ENCODE results near the gene PRKCH. TPM values are rescaled to one million over a fixed set of nuclear protein-coding genes. Genes with fewer than 3 reads are reported as not detected.
A peak's percentile ranks its signal among the peaks of the same experiment; 100 is the strongest.

PRKCH gene
- total RNA-seq, 2 experiments from 2014 or later, result 149 to 158 TPM

- CTCF ChIA-PET, result interaction anchor here (0.9 to 9.8 kb wide), 11 partner anchors 11 to 357 kb away, joined by 3 to 130 read pairs (median 8); no protein-coding TSS in a partner anchor
- H3K36me3 Mint-ChIP-seq (ENCODE audit: low read depth), result peaks cover 53% of the 10 kb centered on the region
- intact Hi-C loops (cut with micrococcal nuclease), result loop anchor here (1.0 kb wide), 5 partner anchors 8 to 357 kb away; no protein-coding TSS in a partner anchor
- DNase-seq, result no peak
- no peaks in the 10 kb centered on the region for H3K27me3 Mint-ChIP-seq (ENCODE audit: low read depth)
- no peaks in the 10 kb centered on the region for H3K9me3 Mint-ChIP-seq
- H3K4me1 Mint-ChIP-seq (ENCODE audit: low read depth), result peaks cover 88% of the 10 kb centered on the region
- peak overlapping the region; percentile 100 for H3K27ac Mint-ChIP-seq
- peak overlapping the region; percentile 77 for H3K4me3 Mint-ChIP-seq
These were observed 158.5 kb downstream of the PRKCH start for GRCh38 chr14:61479746-61480502.

GRCh38 chr14:61480704-61481285, 159.4 kb downstream of the PRKCH start:
- intact Hi-C loops (cut with micrococcal nuclease), result loop anchor here (1.0 kb wide), 4 partner anchors 8 to 140 kb away; no protein-coding TSS in a partner anchor
- CTCF ChIA-PET, result interaction anchor here (0.9 to 9.8 kb wide), 11 partner anchors 10 to 357 kb away, joined by 3 to 130 read pairs (median 8); no protein-coding TSS in a partner anchor
- H3K36me3 Mint-ChIP-seq (ENCODE audit: low read depth), result peaks cover 58% of the 10 kb centered on the region

DNA sequence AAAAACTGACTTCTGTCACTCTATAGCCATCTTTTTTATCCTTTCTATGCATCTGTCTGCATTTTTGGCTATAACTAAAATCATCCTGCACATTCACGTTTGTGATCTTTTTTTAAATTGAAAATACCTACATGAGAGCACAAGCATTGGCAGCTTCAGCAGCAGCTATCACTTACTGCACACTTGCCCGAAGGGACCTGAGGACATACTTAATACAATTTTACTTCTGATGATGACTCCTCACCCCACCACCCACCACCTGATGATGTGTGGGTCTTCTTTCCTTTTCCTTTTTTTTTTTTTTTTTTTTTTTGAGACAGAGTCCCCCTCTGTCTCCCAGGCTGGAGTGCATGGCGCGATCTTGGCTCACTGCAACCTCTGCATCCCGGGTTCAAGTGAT, 160.3 kb downstream of the PRKCH start:
- DNase-seq, result no peak
- H3K4me3 Mint-ChIP-seq, result no peak overlapping the region
- H3K4me1 Mint-ChIP-seq (ENCODE audit: low read depth), result peaks cover 89% of the 10 kb centered on the region
- peak overlapping the region; percentile 100 for H3K27ac Mint-ChIP-seq
- H3K9me3 Mint-ChIP-seq, result no peaks in the 10 kb centered on the region
- H3K36me3 Mint-ChIP-seq (ENCODE audit: low read depth), result peaks cover 58% of the 10 kb centered on the region
- intact Hi-C loops (cut with micrococcal nuclease), result no loop called here
- H3K27me3 Mint-ChIP-seq (ENCODE audit: low read depth), result no peaks in the 10 kb centered on the region
- CTCF ChIA-PET, result interaction anchor here (2.0 to 9.8 kb wide), 3 partner anchors 9 to 22 kb away, joined by 6 to 130 read pairs (median 9); no protein-coding TSS in a partner anchor

More at GRCh38 chr14:61480704-61481285, 159.4 kb downstream of the PRKCH start:
- Mint-ChIP-seq H3K27ac (peak overlapping the region; percentile 100), H3K4me1 (ENCODE audit: low read depth) (peaks cover 90% of the 10 kb centered on the region), H3K9me3 (no peaks in the 10 kb centered on the region), H3K4me3 (peak overlapping the region; percentile 30), H3K27me3 (ENCODE audit: low read depth) (no peaks in the 10 kb centered on the region)
- no peak for DNase-seq

- H3K27me3 Mint-ChIP-seq (ENCODE audit: low read depth), result no peaks in the 10 kb centered on the region
- CTCF ChIA-PET, result interaction anchor here (9.8 kb wide), 1 partner anchor 21 kb away, joined by 130 read pairs; no protein-coding TSS in a partner anchor
- DNase-seq, result no peak
- intact Hi-C loops (cut with micrococcal nuclease), result no loop called here
- H3K36me3 Mint-ChIP-seq (ENCODE audit: low read depth), result peaks cover 65% of the 10 kb centered on the region
- H3K9me3 Mint-ChIP-seq, result no peaks in the 10 kb centered on the region
- peaks cover 89% of the 10 kb centered on the region for H3K4me1 Mint-ChIP-seq (ENCODE audit: low read depth)
- H3K27ac Mint-ChIP-seq, result peak overlapping the region; percentile 100
- no peak overlapping the region for H3K4me3 Mint-ChIP-seq
These were observed 161.2 kb downstream of the PRKCH start for GRCh38 chr14:61482348-61483206.

- Mint-ChIP-seq H3K27me3 (ENCODE audit: low read depth) (no peaks in the 10 kb centered on the region), H3K27ac (peak overlapping the region; percentile 100), H3K4me3 (no peak overlapping the region), H3K9me3 (no peaks in the 10 kb centered on the region), H3K4me1 (ENCODE audit: low read depth) (peaks cover 83% of the 10 kb centered on the region), H3K36me3 (ENCODE audit: low read depth) (peaks cover 63% of the 10 kb centered on the region)
- intact Hi-C loops (cut with micrococcal nuclease), result no loop called here
- DNase-seq, result no peak
- CTCF ChIA-PET, result interaction anchor here (0.8 to 1.9 kb wide), 2 partner anchors 13 to 14 kb away, joined by 3 to 5 read pairs; no protein-coding TSS in a partner anchor
These were observed 162.1 kb downstream of the PRKCH start for GRCh38 chr14:61483476-61483875.

GRCh38 chr14:61484031-61484430, 162.7 kb downstream of the PRKCH start:
- Mint-ChIP-seq H3K4me3 (no peak overlapping the region), H3K36me3 (ENCODE audit: low read depth) (peaks cover 66% of the 10 kb centered on the region), H3K9me3 (no peaks in the 10 kb centered on the region), H3K4me1 (ENCODE audit: low read depth) (peaks cover 80% of the 10 kb centered on the region), H3K27me3 (ENCODE audit: low read depth) (no peaks in the 10 kb centered on the region), H3K27ac (peak overlapping the region; percentile 66)
- intact Hi-C loops (cut with micrococcal nuclease), result no loop called here
- CTCF ChIA-PET, result interaction anchor here (0.6 to 1.9 kb wide), 3 partner anchors 12 to 99 kb away, joined by 3 to 5 read pairs (median 3); no protein-coding TSS in a partner anchor
- DNase-seq, result no peak

DNA sequence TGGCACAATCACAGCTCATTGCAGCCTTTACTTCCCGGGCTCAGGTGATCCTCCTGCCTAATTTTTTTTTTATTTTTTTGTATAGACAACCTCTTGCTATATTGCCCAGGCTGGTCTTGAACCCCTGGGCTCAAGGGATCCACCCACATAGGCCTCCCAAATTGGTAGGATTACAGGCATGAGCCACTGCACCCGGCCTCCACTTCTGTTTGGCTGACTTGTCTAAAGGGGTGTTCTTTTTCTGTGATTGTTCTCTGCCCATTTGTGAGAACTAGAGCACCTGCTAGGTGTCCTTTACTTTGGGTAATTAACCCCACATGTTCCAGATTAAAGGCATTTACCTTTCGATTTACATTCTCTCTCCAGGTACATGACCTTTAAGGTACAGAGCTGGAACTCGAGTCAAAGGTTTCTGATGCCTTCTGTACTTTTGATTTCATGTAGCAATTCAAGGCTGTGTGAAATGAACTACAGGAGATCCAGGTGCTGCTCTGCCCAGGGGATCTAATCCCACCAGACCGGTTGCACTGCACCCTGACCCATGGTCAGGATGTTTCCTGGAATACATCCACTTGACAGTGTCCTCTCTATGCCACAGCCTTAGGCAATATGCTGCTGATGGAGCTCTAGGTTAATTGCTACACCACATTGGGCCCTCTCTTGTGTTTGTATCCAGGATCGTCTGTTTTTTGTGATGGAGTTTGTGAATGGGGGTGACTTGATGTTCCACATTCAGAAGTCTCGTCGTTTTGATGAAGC, 163.6 kb downstream of the PRKCH start:
- CTCF ChIA-PET, result interaction anchor here (0.6 to 1.9 kb wide), 3 partner anchors 11 to 100 kb away, joined by 3 to 5 read pairs (median 3); no protein-coding TSS in a partner anchor
- no peak for DNase-seq
- Mint-ChIP-seq H3K9me3 (no peaks in the 10 kb centered on the region), H3K4me1 (ENCODE audit: low read depth) (peaks cover 70% of the 10 kb centered on the region), H3K4me3 (no peak overlapping the region), H3K36me3 (ENCODE audit: low read depth) (peaks cover 68% of the 10 kb centered on the region), H3K27ac (peak overlapping the region; percentile 66), H3K27me3 (ENCODE audit: low read depth) (no peaks in the 10 kb centered on the region)
- intact Hi-C loops (cut with micrococcal nuclease), result no loop called here

DNA sequence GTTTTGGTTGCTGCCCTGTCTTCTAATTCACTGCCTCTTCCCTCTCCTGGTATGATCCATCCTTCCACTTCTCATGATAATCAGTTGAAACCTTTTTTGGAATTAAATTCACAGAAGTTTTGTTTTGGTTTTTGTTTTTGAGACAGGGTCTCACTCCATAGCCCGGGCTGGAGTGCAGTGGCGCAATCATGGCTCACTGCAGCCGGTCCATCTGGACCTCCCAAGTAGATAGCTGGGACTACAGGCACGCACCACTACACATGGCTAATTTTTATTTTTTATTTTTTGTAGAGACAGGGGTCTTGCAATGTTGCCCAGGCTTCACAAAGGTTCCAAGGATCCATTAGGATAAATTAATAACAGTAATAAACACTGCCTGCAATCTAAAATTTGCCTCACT, 164.3 kb downstream of the PRKCH start:
- no peaks in the 10 kb centered on the region for H3K27me3 Mint-ChIP-seq (ENCODE audit: low read depth)
- DNase-seq, result no peak
- H3K9me3 Mint-ChIP-seq, result no peaks in the 10 kb centered on the region
- intact Hi-C loops (cut with micrococcal nuclease), result no loop called here
- H3K4me1 Mint-ChIP-seq (ENCODE audit: low read depth), result peaks cover 64% of the 10 kb centered on the region
- peak overlapping the region; percentile 43 for H3K27ac Mint-ChIP-seq
- no peak overlapping the region for H3K4me3 Mint-ChIP-seq
- CTCF ChIA-PET, result interaction anchor here (1.0 kb wide), 1 partner anchor 14 kb away, joined by 3 read pairs; no protein-coding TSS in a partner anchor
- peaks cover 66% of the 10 kb centered on the region for H3K36me3 Mint-ChIP-seq (ENCODE audit: low read depth)

DNA sequence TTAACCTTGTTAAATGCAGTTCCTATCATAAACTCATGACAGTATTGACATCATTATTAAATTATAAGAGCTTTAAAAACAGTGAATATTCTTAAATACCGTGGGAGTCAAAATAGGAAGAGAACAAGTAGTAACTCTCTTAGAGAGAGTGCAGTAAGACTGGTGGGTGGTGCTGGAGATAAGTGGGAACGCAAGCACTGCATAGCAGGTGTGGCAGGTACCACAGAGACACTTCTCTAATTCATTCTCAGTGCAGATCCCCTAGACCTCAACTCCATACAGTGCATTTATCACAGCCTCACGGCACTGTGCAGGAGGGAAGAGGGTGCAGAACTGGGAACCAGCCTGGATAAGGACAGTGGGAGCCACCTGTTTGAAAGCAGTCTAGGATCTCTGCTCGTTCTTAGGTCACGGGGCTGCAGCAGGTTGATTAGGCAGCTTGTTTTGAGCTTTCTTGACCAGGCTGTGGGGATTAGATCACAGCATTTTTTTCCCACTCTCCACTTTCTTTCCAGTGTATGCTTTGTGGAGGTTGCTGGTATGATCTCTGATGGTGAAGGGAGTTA, 165.6 kb downstream of the PRKCH start:
- intact Hi-C loops (cut with micrococcal nuclease), result no loop called here
- Mint-ChIP-seq H3K4me1 (ENCODE audit: low read depth) (peaks cover 50% of the 10 kb centered on the region), H3K27ac (peak overlapping the region; percentile 57)

DNA sequence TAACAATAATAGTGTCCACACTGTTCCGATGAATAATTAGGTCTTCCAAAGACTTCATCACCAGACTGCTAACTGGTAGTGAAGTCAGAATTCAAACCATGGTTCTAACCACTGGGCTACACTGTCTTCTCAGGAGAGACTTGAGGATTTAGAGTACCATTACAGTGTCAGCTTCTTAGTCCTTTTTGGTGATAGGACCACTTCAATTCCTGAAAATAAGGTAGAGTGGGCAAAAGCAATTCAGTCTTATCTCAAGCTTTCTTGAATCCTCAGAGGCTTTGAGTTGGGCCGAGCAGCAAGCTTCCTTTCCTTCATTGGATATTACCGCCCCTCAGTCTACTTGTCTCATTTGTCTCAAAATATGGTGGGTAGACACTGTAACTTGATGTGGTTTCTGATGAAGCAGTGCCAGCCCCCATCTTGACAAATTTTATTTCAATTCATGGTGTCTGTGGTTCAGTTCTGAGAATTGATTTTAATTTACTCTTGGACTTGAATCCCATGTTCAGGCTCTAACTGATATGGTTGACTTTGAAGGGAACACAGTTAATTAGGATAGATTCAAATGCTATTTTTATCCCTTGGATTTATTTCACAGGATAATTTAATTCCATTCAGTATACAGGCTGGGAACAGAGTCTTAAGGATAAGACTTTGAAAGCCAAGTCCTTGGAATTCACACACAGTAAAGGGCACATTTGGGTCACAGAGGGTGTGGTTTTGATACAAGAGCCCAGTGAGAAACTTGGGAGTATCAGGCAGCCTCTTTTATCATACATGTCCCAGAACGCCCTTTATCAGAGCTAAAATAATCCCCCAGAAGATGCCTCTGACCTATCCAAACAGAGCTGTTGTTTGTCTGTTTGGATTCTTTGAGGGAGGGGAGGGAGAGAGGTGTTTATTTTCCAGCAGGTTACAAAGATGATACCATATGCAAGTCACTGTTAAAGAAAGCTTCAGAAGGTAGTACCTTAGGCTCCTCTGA, 167.3 kb downstream of the PRKCH start:
- no peak for DNase-seq
- intact Hi-C loops (cut with micrococcal nuclease), result no loop called here
- Mint-ChIP-seq H3K27ac (peak overlapping the region; percentile 65), H3K9me3 (no peaks in the 10 kb centered on the region), H3K4me1 (ENCODE audit: low read depth) (peaks cover 35% of the 10 kb centered on the region), H3K27me3 (ENCODE audit: low read depth) (no peaks in the 10 kb centered on the region), H3K36me3 (ENCODE audit: low read depth) (peaks cover 42% of the 10 kb centered on the region), H3K4me3 (no peak overlapping the region)
- CTCF ChIA-PET, result interaction anchor here (0.6 to 2.6 kb wide), 4 partner anchors 8 to 349 kb away, joined by 3 to 9 read pairs (median 6); no protein-coding TSS in a partner anchor

More for the DNA sequence above, 165.6 kb downstream of the PRKCH start:
- Mint-ChIP-seq H3K9me3 (no peaks in the 10 kb centered on the region), H3K4me3 (no peak overlapping the region), H3K27me3 (ENCODE audit: low read depth) (no peaks in the 10 kb centered on the region), H3K36me3 (ENCODE audit: low read depth) (peaks cover 55% of the 10 kb centered on the region)
- CTCF ChIA-PET, result interaction anchor here (0.8 to 1.2 kb wide), 2 partner anchors 351 kb away, joined by 3 read pairs; no protein-coding TSS in a partner anchor
- no peak for DNase-seq

Measured in activated naive CD4-positive, alpha-beta T cell treated with anti-CD3 and anti-CD28 coated beads for 36 hours (primary cell).